Testis (tissue), 2 donors: ENCODE measurements around the gene HOTAIR.

Experiments used
- CTCF ChIP-seq, 3 experiments: fragments of 450-650 bp in 2 of 3; fragments of 200-600 bp in 1 of 3; sonication (generic) in 1 of 3; IDR thresholded peaks; one replicate each; pipeline ENCODE4 v1.5.1; 2016 to 2019; ENCODE audit warnings: antibody characterized with exemption in 3 of 3, mild to moderate bottlenecking in 2 of 3, moderate library complexity in 1 of 3
- POLR2A ChIP-seq: fragments of 450-650 bp; IDR thresholded peaks from one replicate; pipeline ENCODE4 v1.6.1; 2017; ENCODE audit warnings: antibody characterized with exemption, mild to moderate bottlenecking, moderate library complexity

- TF ChIP-seq CTCF (IDR thresholded peaks at IDR 0.05) = no peak
- no peak for TF ChIP-seq POLR2A
Measured at GRCh38 chr12:53978477-53979356, 4.0 kb upstream of the HOTAIR start.
